HG03060 (cell line): ENCODE data around the gene IL21R.

Experiments used
- ATAC-seq: cut with Tn5 transposase; IDR thresholded peaks from one replicate; pipeline ENCODE4 v1.9.1; 2021; ENCODE audit warnings: low read depth, moderate number of reproducible peaks; ENCODE audit not compliant: unreplicated experiment

Gene IL21R

DNA sequence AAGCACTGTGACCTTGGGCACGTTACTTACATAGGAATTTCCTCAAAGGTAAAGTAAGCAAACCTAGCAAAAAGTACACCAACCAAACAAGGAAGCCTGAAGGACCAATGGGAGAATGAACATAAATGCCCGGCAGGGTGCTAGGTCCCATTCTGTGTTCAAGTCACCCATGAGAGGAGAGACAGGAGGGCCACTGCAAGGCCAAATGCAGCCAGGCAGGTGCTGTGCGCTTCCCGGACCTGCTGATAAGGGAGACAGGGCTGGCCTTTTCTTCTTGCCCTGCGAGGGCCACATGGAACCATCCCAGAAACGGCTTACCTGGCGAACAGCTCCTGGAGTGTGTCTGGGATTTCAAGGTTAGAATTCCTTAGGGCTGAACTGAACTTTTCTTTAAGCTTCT lies 78.8 kb downstream of the IL21R start:
- ATAC-seq, result no peak

GRCh38 chr16:27481282-27481934 lies 79.4 kb downstream of the IL21R start:
- ATAC-seq, result no peak

DNA sequence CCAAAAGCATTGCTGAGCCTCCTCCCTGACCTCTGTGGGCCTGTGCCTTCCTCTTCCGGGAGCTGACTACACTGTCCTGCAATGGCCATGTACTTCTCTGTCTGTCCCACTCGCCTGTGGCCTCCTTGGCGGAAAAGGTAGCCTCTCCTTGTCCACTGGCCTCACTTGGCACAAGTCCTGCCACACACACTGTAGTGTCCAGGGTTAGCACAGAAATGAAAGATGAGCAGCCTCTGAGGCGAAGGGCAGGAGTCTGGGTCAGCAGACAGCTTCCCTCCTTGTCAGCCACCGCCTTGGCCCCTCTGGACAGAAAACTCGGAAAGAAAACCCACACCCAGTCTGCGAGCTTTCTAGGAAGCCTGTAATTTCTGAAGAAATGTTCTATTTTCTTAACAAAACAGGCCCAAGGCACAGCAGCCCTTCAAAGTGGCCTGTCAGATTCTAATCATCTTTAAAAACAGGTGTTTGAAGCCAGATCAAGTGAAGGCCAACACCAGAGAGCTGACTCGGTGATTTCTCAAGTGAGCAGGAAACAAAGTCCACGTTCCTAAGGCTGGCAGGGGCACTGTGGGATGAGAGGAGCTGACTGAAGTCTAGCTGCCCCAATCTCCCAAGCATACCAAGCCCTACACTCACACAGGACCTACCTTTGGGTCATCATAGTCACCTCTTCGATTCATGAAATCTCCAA lies 80.6 kb downstream of the IL21R start:
- no peak for ATAC-seq

GRCh38 chr16:27483088-27483437 lies 81.1 kb downstream of the IL21R start:
- no peak for ATAC-seq

DNA sequence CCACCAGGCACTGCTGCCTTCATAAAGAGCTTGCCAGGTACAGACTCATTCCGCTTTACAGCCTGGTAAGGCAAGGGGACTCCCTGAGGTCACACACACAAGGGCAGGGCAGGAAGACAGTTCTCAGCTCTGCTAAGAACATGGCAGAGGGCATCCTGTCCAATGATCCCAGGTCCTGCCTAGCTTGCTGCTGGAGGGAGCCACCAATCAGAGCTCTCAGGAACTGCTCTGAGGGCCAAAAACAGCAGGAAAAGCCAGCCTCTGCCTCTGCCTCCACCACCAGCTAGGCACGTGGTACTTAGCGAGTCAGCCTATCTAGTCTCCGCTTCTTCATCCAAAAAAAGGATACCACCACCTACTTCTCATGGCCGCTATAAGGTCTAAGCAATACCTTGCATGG lies 81.7 kb downstream of the IL21R start:
- ATAC-seq, result no peak

GRCh38 chr16:27485126-27485525 lies 83.2 kb downstream of the IL21R start:
- ATAC-seq, result no peak

DNA sequence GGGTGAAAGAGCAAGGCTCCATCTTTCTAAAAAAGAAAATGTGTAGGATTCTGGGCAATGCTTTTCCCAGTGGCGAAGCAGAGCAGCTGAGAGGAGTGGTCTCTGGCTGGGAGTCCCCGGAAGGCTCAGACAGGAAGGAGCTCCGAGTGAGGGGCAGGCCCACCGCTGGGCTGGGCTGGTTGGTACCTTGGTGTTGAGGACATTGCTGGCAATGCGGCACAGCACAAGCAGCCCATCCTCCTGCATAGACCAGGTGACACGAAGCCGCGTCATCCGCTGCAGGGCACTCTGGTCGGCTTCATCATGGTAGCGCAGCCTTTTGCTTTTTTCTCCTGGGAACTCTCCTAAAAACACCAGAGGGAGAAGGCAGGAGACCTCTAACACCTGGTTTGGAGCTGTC lies 83.8 kb downstream of the IL21R start:
- ATAC-seq, result no peak

GRCh38 chr16:27486344-27486743 lies 84.4 kb downstream of the IL21R start:
- no peak for ATAC-seq

- no peak for ATAC-seq
Observed at GRCh38 chr16:27486760-27487159, 84.8 kb downstream of the IL21R start.

GRCh38 chr16:27489421-27489820 lies 87.4 kb downstream of the IL21R start:
- no peak for ATAC-seq

DNA sequence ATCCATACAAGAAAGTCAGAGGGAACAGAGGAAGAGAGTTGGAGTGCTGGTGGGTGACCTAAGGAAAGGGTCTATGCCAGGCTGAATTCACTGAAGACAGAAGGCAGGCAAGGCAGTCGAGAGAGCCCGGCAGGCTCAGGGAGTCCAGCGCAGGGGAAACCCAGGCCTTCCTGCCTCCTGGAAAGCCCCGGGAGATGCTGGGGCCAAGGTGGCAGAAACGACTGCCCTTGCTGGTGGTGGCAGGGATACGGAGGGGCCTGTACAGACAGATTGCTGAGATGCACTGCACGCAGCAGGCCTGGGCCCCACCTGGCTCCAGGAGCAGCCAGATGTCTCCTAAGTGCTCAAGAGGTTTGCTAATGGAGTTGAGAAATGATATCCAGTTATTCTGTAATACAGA lies 87.9 kb downstream of the IL21R start:
- ATAC-seq, result no peak

DNA sequence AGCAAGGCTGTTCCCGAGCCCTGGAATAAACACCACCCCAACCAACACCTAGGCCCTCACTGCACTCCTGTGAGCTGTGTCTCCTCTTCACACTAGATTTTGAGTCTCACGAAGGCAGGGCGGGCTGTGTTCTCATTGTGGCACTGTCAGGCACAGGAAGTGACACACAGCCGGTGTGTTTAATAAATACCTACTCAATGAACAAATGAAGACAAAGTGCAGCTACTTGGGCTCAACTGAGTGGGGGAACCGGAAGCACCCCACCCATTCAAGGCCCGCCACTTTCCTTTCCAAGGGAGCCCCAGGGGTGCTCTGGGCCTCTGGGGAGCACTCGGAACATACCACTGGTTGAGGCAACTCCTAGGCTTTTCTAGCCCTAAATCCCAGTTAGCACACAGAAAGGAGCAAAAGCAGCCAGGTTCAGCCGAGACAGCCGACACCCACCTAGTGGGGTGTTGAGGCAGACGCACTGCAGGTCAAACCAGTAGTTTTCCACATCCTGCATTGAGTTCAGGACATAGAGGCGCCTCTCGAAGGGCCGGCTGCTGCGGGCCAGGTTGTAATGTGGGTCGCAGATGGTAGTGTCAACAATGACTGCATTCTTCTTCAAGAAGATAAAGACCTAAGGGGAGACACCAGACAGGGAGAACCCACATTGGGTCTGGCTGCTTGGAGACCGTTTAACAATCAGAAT lies 90.1 kb downstream of the IL21R start:
- no peak for ATAC-seq

GRCh38 chr16:27492588-27492979 lies 90.6 kb downstream of the IL21R start:
- no peak for ATAC-seq

GRCh38 chr16:27495191-27495590 lies 93.2 kb downstream of the IL21R start:
- no peak for ATAC-seq

DNA sequence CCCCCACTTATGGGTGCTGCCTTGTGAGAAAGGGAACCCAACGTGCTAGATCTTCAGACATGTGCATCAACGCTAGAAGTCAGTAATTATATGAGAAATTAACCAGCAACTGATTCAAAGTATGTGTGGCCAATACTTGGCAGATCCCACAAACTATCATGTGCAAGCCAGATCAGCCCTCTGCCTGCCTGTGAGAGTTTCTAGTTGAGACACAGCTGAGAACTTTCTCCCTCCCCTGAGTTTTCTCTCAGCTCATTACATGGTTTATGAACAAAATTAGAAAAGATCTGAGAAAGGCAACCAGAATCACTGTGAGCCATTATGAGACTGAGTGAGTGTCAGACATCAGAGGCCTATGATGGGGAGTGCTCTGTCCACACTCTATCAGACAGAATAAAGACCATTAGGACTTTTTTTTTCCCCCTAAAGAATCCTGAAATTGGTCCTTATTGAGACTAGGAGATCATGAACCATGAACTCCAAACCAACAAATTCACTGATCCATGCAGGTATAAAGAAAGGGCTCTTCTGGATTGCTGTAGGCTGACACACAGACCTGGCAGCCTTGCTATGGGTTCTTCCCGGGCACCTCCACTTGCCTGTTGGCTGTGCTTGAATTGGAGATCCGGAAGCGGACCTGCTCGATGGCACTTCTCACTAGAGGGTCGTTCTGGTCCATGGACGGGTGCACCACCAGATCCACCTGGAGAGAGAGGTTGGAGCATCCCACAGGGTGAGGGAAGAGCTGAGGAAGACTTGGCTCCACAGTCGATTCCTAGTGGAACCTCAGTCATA lies 96.3 kb downstream of the IL21R start:
- ATAC-seq, result no peak

DNA sequence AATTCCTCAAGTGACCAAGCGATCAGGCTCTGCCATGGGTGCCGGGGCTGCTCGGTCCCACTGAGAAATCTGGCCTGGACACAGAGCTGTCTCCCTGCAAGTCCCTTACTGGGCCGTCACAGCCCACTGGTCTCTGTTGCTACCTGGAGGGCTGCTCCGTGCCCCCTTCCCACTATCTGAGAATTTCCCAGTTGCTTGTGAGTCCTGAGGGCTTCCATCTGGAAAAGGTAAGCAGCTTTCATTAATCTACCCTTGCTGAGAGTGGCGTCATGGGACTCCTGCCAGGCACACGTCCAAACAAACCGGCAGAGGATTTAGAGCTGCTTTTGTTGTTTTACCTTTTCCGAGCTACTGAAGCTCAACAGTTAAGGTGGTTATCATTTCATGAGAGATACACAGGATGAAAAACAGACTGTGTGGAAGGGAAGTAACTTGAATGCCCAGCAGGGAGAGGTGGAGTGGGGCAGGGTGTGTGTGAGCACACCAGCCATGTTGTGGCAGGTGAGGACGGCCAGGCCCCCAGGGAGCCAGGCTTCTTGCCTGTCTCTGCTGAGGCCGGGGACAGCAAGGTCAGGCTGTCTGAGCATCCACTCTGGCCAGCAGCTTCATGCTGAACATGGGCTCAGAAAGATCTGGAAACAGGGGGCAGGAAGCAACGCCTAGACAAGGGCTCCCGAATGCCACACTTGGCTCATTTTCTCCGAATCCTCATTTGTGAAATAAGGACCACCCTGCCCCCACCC lies 97.1 kb downstream of the IL21R start:
- no peak for ATAC-seq

DNA sequence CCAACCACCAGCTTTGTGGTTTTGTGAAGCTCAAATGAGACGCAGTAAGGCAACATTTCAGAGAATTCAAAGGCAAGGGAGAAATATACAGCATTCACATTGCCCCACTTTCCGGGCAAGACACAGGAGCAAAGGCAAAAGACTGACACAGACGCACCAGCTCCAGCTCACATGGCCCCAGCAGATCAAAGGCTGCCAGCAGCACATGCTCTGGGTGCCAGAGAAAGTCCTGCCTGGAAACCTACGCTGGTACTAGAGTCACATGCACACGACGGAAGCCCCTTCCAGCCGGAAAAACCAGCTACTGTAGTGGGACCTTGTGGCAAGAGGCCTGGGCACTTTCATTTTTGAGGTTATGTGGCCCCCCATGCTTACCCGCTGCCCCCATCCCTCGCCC lies 97.7 kb downstream of the IL21R start:
- ATAC-seq, result no peak

GRCh38 chr16:27500801-27501200 lies 98.8 kb downstream of the IL21R start:
- no peak for ATAC-seq
